Sigmoid colon (tissue), 7 donors: ENCODE data around the gene GRM1. TPM values are rescaled to one million over a fixed set of nuclear protein-coding genes. Genes with fewer than 3 reads are reported as not detected.

Experiments
- DNase-seq: peaks from one replicate; pipeline ENCODE4 v3.0.0-alpha.2; 2019
- H3K27ac ChIP-seq, 4 donors: fragments of 200-600 bp; sonication (generic); one replicate each; pipeline ENCODE4 v1.5.1; 2016 to 2019; ENCODE audit warnings: mild to moderate bottlenecking in 1 of 4
- H3K27me3 ChIP-seq, 3 donors: fragments of 200-600 bp; sonication (generic); one replicate each; pipeline ENCODE4 v1.5.1; 2019; ENCODE audit warnings: mild to moderate bottlenecking in 1 of 3
- H3K36me3 ChIP-seq, 4 donors: fragments of 200-600 bp; sonication (generic); one replicate each; pipeline ENCODE4 v1.5.1; 2016 to 2019
- H3K4me1 ChIP-seq, 4 donors: fragments of 200-600 bp; sonication (generic); one replicate each; pipeline ENCODE4 v1.5.1; 2017 to 2019
- H3K4me3 ChIP-seq, 4 donors: fragments of 200-600 bp; sonication (generic); one replicate each; pipeline ENCODE4 v1.5.1; 2017 to 2019; ENCODE audit warnings: mild to moderate bottlenecking in 2 of 4, moderate library complexity in 1 of 4
- H3K9me3 ChIP-seq, 4 donors: fragments of 200-600 bp in 3 of 4; sonication (generic) in 3 of 4; one replicate each; pipeline versions ENCODE4 v1.5.1 to v1.6.1; 2013 to 2019
- CTCF ChIP-seq, 4 experiments: fragments of 450-650 bp in 3 of 4; fragments of 200-600 bp in 1 of 4; IDR thresholded peaks; one replicate each; pipeline ENCODE4 v1.5.1; 2016 to 2019; ENCODE audit warnings: antibody characterized with exemption in 4 of 4, mild to moderate bottlenecking in 3 of 4, moderate library complexity in 2 of 4
- EP300 ChIP-seq, 4 donors: sonication (generic); formaldehyde crosslinking; IDR thresholded peaks; one replicate each; pipeline ENCODE4 v1.6.1; 2017; ENCODE audit warnings: antibody characterized with exemption in 4 of 4
- POLR2A ChIP-seq, 2 donors: fragments of 450-650 bp; IDR thresholded peaks; one replicate each; pipeline ENCODE4 v1.6.1; 2016; ENCODE audit warnings: antibody characterized with exemption in 2 of 2, mild to moderate bottlenecking in 2 of 2, moderate library complexity in 2 of 2
- POLR2AphosphoS5 ChIP-seq, 4 donors: sonication (generic); formaldehyde crosslinking; IDR thresholded peaks; one replicate each; pipeline ENCODE4 v1.6.1; 2017; ENCODE audit warnings: antibody characterized with exemption in 4 of 4
- WGBS, 2 donors: extraction: QIAGEN DNeasy Blood & Tissue Kit; methylation state at CpG; one replicate each; pipeline ENCODE4 v1.1.7; 2013; 5-methylcytosine and 5-hydroxymethylcytosine counted together
- intact Hi-C: fragments of 100-400 bp; cut with DNase I; formaldehyde crosslinking; loops from one replicate; pipeline ENCODE4 v1.15.1; 2023
- polyA plus RNA-seq, 3 donors: library from polyadenylated mRNA; stranded (reverse); fragments of 200-250 nt; gene quantifications; one replicate each; pipeline ENCODE4 v1.2.3, GENCODE V29; 2013
- total RNA-seq, 4 donors: library from RNA; depleted of rRNA; stranded (reverse); fragments of >200 nt; gene quantifications; one replicate each; pipeline ENCODE4 v1.1.0, GENCODE V29; 2016
- donor health status: healthy with polysubstance abuse.
- donor health status: Bipolar disorder and iron deficiency.
- donor health status: healthy.

The GRM1 gene
- total and polyA plus RNA-seq, 7 donors, result under 0.01 to 0.36 (median 0.03) TPM; not detected in 4

- Histone ChIP-seq H3K9me3 (no peaks in the 10 kb centered on the region), H3K36me3 (no peaks in the 10 kb centered on the region), H3K27me3 (no peaks in the 10 kb centered on the region), H3K4me3 (no peak overlapping the region), H3K4me1 (no peaks in the 10 kb centered on the region), H3K27ac (no peak overlapping the region)
- TF ChIP-seq POLR2A (IDR thresholded peaks at IDR 0.05) (no peak), CTCF (IDR thresholded peaks at IDR 0.05) (no peak), EP300 (IDR thresholded peaks at IDR 0.05) (no peak), POLR2AphosphoS5 (IDR thresholded peaks at IDR 0.05) (no peak)
- intact Hi-C loops, result no loop called here
- 87 to 92% methylated on average over 3 of the region's 3 CpGs for WGBS, 2 donors
- DNase-seq, result no peak
Observed at GRCh38 chr6:146381486-146381885, 352.6 kb downstream of the GRM1 start.

- intact Hi-C loops, result no loop called here
- no peak overlapping the region for H3K27ac ChIP-seq
- H3K4me1 ChIP-seq, result no peaks in the 10 kb centered on the region
- 79 to 88% methylated on average over 3 of the region's 3 CpGs for WGBS, 2 donors
- no peaks in the 10 kb centered on the region for H3K27me3 ChIP-seq
- H3K36me3 ChIP-seq, result no peaks in the 10 kb centered on the region
- no peaks in the 10 kb centered on the region for H3K9me3 ChIP-seq
- TF ChIP-seq POLR2AphosphoS5 (IDR thresholded peaks at IDR 0.05) (no peak), EP300 (IDR thresholded peaks at IDR 0.05) (no peak), POLR2A (IDR thresholded peaks at IDR 0.05) (no peak), CTCF (IDR thresholded peaks at IDR 0.05) (no peak)
- H3K4me3 ChIP-seq, result no peak overlapping the region
- no peak for DNase-seq
Observed at GRCh38 chr6:146388736-146389364, 360.0 kb downstream of the GRM1 start.

GRCh38 chr6:146389740-146390139, 360.9 kb downstream of the GRM1 start:
- Histone ChIP-seq H3K4me3 (no peak overlapping the region), H3K36me3 (no peaks in the 10 kb centered on the region), H3K27me3 (no peaks in the 10 kb centered on the region), H3K9me3 (no peaks in the 10 kb centered on the region), H3K4me1 (no peaks in the 10 kb centered on the region), H3K27ac (no peak overlapping the region)
- no peak for DNase-seq
- intact Hi-C loops, result no loop called here
- 68 to 87% methylated on average over 4 of the region's 4 CpGs for WGBS, 2 donors
- TF ChIP-seq POLR2A (IDR thresholded peaks at IDR 0.05) (no peak), POLR2AphosphoS5 (IDR thresholded peaks at IDR 0.05) (no peak), EP300 (IDR thresholded peaks at IDR 0.05) (no peak), CTCF (IDR thresholded peaks at IDR 0.05) (no peak)

- intact Hi-C loops, result no loop called here
- Histone ChIP-seq H3K27me3 (no peaks in the 10 kb centered on the region), H3K4me3 (no peak overlapping the region), H3K27ac (no peak overlapping the region), H3K36me3 (no peaks in the 10 kb centered on the region), H3K4me1 (no peaks in the 10 kb centered on the region), H3K9me3 (no peaks in the 10 kb centered on the region)
- 88 to 94% methylated on average over 1 of the region's 1 CpG for WGBS, 2 donors
- no peak for TF ChIP-seq POLR2A (IDR thresholded peaks at IDR 0.05)
- TF ChIP-seq POLR2AphosphoS5 (IDR thresholded peaks at IDR 0.05), result no peak
- no peak for TF ChIP-seq CTCF (IDR thresholded peaks at IDR 0.05)
- TF ChIP-seq EP300 (IDR thresholded peaks at IDR 0.05), result no peak
- no peak for DNase-seq
Observed at GRCh38 chr6:146397638-146398037, 368.8 kb downstream of the GRM1 start.

GRCh38 chr6:146402476-146402875, 373.6 kb downstream of the GRM1 start:
- H3K4me1 ChIP-seq, result no peaks in the 10 kb centered on the region
- no peak for DNase-seq
- no peaks in the 10 kb centered on the region for H3K27me3 ChIP-seq
- intact Hi-C loops, result no loop called here
- no peaks in the 10 kb centered on the region for H3K9me3 ChIP-seq
- TF ChIP-seq CTCF (IDR thresholded peaks at IDR 0.05) (no peak), POLR2A (IDR thresholded peaks at IDR 0.05) (no peak), POLR2AphosphoS5 (IDR thresholded peaks at IDR 0.05) (no peak), EP300 (IDR thresholded peaks at IDR 0.05) (no peak)
- no peak overlapping the region for H3K4me3 ChIP-seq
- H3K36me3 ChIP-seq, result no peaks in the 10 kb centered on the region
- 76 to 79% methylated on average over 3 of the region's 3 CpGs for WGBS, 2 donors
- H3K27ac ChIP-seq, result no peak overlapping the region
